Panc1 (cell line): Measurements from ENCODE around the gene ENTPD6. TPM values are rescaled to one million over a fixed set of nuclear protein-coding genes. Genes with fewer than 3 reads are reported as not detected.

ENCODE experiments used
- ATAC-seq: fragments of 200-7000 bp; cut with Tn5 transposase; 2 replicates; pipeline ENCODE4 v1.9.1; 2020; ENCODE audit warnings: mild to moderate bottlenecking, moderate library complexity
- BruUV-seq: library from RNA; stranded (reverse); fragments of 400-500 nt; replicated peaks from 2 replicates; lab custom pipeline; 2021; lab: Mats Ljungman, UMichigan
- CTCF ChIA-PET: fragments of 300-600 bp; sonication (Branson Sonifier 250); formaldehyde crosslinking; loops from one replicate; lab custom pipeline; 2022; ENCODE audit warnings: antibody characterized with exemption; lab: Charles Lee
- POLR2A ChIA-PET: fragments of 300-600 bp; sonication (Branson Sonifier 250); formaldehyde crosslinking; loops from one replicate; lab custom pipeline; 2022; ENCODE audit warnings: antibody characterized with exemption; lab: Charles Lee
- DNase-seq: peaks from one replicate; pipeline ENCODE4 v3.0.0-alpha.2; 2010; ENCODE audit warnings: low read depth, low spot score
- H3K27ac ChIP-seq: 2 replicates; pipeline ENCODE4 v1.5.1; 2011; ENCODE audit warnings: mild to moderate bottlenecking, low read length, inconsistent platforms
- H3K27me3 ChIP-seq: fragments of 200-500 bp; sonication (Bioruptor generic); 2 replicates; pipeline ENCODE4 v1.6.0; 2014; ENCODE audit warnings: low read length, inconsistent platforms; ENCODE audit not compliant: control insufficient read depth, insufficient read depth
- H3K36me3 ChIP-seq: fragments of 200-500 bp; sonication (Bioruptor generic); 2 replicates; pipeline ENCODE4 v1.5.1; 2014; ENCODE audit warnings: inconsistent platforms, mild to moderate bottlenecking, low read length, moderate library complexity; ENCODE audit not compliant: control insufficient read depth, insufficient read depth
- H3K4me1 ChIP-seq: 2 replicates; pipeline ENCODE4 v1.5.1; 2011; ENCODE audit warnings: inconsistent platforms, mild to moderate bottlenecking, low read length, moderate library complexity; ENCODE audit not compliant: control insufficient read depth, insufficient read depth
- H3K4me3 ChIP-seq, 2 experiments: 2 replicates each; pipeline ENCODE4 v1.5.1; 2011 to 2012; ENCODE audit warnings: low read depth in 2 of 2, low read length in 2 of 2, mild to moderate bottlenecking in 2 of 2, inconsistent platforms in 1 of 2, moderate library complexity in 1 of 2
- H3K9me3 ChIP-seq: fragments of 200-500 bp; sonication (Bioruptor generic); 2 replicates; pipeline ENCODE4 v1.5.1; 2014; ENCODE audit warnings: low read depth, mild to moderate bottlenecking, inconsistent platforms, low read length, moderate library complexity; ENCODE audit not compliant: control insufficient read depth, insufficient read depth
- CTCF ChIP-seq: fragments of 450-650 bp; IDR thresholded peaks from 2 replicates; pipeline ENCODE4 v1.5.1; 2017; ENCODE audit warnings: mild to moderate bottlenecking
- POLR2AphosphoS5 ChIP-seq: IDR thresholded peaks from 2 replicates; pipeline ENCODE4 v1.6.1; 2012; ENCODE audit warnings: mild to moderate bottlenecking, low read depth, low read length, moderate library complexity
- REST ChIP-seq, 2 experiments: IDR thresholded peaks; 2 replicates each; pipeline ENCODE4 v1.6.1; 2011 to 2012; ENCODE audit warnings: low read depth in 2 of 2, control low read depth in 1 of 2, low read length in 1 of 2, mild to moderate bottlenecking in 1 of 2, moderate library complexity in 1 of 2; ENCODE audit not compliant: insufficient read depth in 1 of 2
- SIN3A ChIP-seq: IDR thresholded peaks from 2 replicates; pipeline ENCODE4 v1.6.1; 2012; ENCODE audit warnings: low read depth, mild to moderate bottlenecking, low read length, moderate library complexity, borderline replicate concordance; ENCODE audit not compliant: insufficient read depth
- TCF7L2 ChIP-seq: IDR thresholded peaks from 2 replicates; pipeline ENCODE4 v1.6.1; 2011; ENCODE audit warnings: mild to moderate bottlenecking, low read depth, low read length, inconsistent platforms
- in situ Hi-C: cut with HindIII; loops from 2 replicates; pipeline ENCODE4 v1.10.0; 2016; ENCODE audit warnings: low sequenced_read_pairs, low pct_unique_long_range_greater_than_20kb
- intact Hi-C: fragments of 100-400 bp; cut with micrococcal nuclease; formaldehyde crosslinking; loops from one replicate; pipeline ENCODE4 v1.10.0; 2022; ENCODE audit not compliant: unreplicated experiment
- total RNA-seq: library from RNA; stranded (reverse); gene quantifications from one replicate; pipeline ENCODE4 v1.2.1, GENCODE V29; 2021; ENCODE audit not compliant: unreplicated experiment

ENTPD6 gene
- total RNA-seq, 1 experiment from 2014 or later: 108 TPM

GRCh38 chr20:25242231-25242630 is 46.7 kb downstream of the ENTPD6 start:
- H3K27ac ChIP-seq: peak overlapping the region; percentile 55
- POLR2A ChIA-PET: no interaction called here
- peaks cover 53% of the 10 kb centered on the region for H3K4me1 ChIP-seq
- no peaks in the 10 kb centered on the region for H3K36me3 ChIP-seq
- H3K9me3 ChIP-seq: no peaks in the 10 kb centered on the region; the same call in 1 of the 2 replicates
- H3K27me3 ChIP-seq: no peaks in the 10 kb centered on the region
- DNase-seq (no peak), ATAC-seq (no peak)
- TF ChIP-seq CTCF (no peak), POLR2AphosphoS5 (no peak), SIN3A (no peak), TCF7L2 (no peak), REST (IDR thresholded peaks at IDR 0.05; ENCODE audit: insufficient read depth in 1 of 2, low read depth in 2 of 2, low read length in 1 of 2) (no peak)
- no TSS peak for BruUV-seq
- no peak overlapping the region for H3K4me3 ChIP-seq
- CTCF ChIA-PET: no interaction called here
- intact Hi-C loops (no loop called here), in situ Hi-C loops (no loop called here)

GRCh38 chr20:25243416-25243979 is 48.0 kb downstream of the ENTPD6 start:
- no peaks in the 10 kb centered on the region; the same call in 1 of the 2 replicates for H3K36me3 ChIP-seq
- ChIA-PET POLR2A (no interaction called here), CTCF (no interaction called here)
- ATAC-seq (no peak), DNase-seq (no peak)
- no peaks in the 10 kb centered on the region; the same call in 1 of the 2 replicates for H3K9me3 ChIP-seq
- no peak overlapping the region for H3K4me3 ChIP-seq
- intact Hi-C loops (no loop called here), in situ Hi-C loops (no loop called here)
- no peak for TF ChIP-seq TCF7L2
- no peak for TF ChIP-seq POLR2AphosphoS5
- no peak for TF ChIP-seq CTCF
- TF ChIP-seq REST (IDR thresholded peaks at IDR 0.05; ENCODE audit: insufficient read depth in 1 of 2, low read depth in 2 of 2, low read length in 1 of 2): no peak
- no peak for TF ChIP-seq SIN3A
- peak overlapping the region; percentile 55 for H3K27ac ChIP-seq
- BruUV-seq: no TSS peak
- no peaks in the 10 kb centered on the region for H3K27me3 ChIP-seq
- H3K4me1 ChIP-seq: peaks cover 41% of the 10 kb centered on the region
